Osteocyte (in vitro differentiated cells): Measurements from ENCODE around the gene CATSPER3. TPM values are rescaled to one million over a fixed set of nuclear protein-coding genes. Genes with fewer than 3 reads are reported as not detected.

Source experiments
- DNase-seq: peaks from one replicate; pipeline ENCODE4 v3.0.0; 2021; ENCODE audit warnings: mixed read lengths; ENCODE audit not compliant: unreplicated experiment; ENCODE audit errors: extremely low spot score
- H3K27ac Mint-ChIP-seq: one replicate; pipeline ENCODE4 v1.8.0; 2021; ENCODE audit warnings: mild to moderate bottlenecking, mixed read lengths; ENCODE audit not compliant: unreplicated experiment
- H3K27me3 Mint-ChIP-seq: one replicate; pipeline ENCODE4 v1.8.0; 2021; ENCODE audit warnings: mixed read lengths; ENCODE audit not compliant: unreplicated experiment
- H3K36me3 Mint-ChIP-seq: one replicate; pipeline ENCODE4 v1.8.0; 2021; ENCODE audit warnings: mixed read lengths; ENCODE audit not compliant: unreplicated experiment
- H3K4me1 Mint-ChIP-seq: one replicate; pipeline ENCODE4 v1.8.0; 2021; ENCODE audit warnings: mixed read lengths; ENCODE audit not compliant: unreplicated experiment
- H3K4me3 Mint-ChIP-seq: one replicate; pipeline ENCODE4 v1.8.0; 2021; ENCODE audit warnings: mild to moderate bottlenecking, moderate library complexity, mixed read lengths; ENCODE audit not compliant: unreplicated experiment
- H3K9me3 Mint-ChIP-seq: one replicate; pipeline ENCODE4 v1.8.0; 2021; ENCODE audit warnings: mixed read lengths; ENCODE audit not compliant: unreplicated experiment
- long read RNA-seq: library from polyadenylated mRNA; unstranded; transcript quantifications from one replicate; pipeline ENCODE4 v2.0.0, GENCODE V29; 2021
- total RNA-seq: library from RNA; stranded (reverse); gene quantifications from 2 replicates; pipeline ENCODE4 v1.2.1, GENCODE V29; 2021
- TF ChIP-seq, protein P1 (sequence below): fragments of 200-600 bp; sonication (generic); IDR thresholded peaks from 2 replicates; pipeline ENCODE4 v1.5.0; 2021; ENCODE audit warnings: antibody characterized with exemption, mild to moderate bottlenecking, moderate library complexity

Gene CATSPER3
- total RNA-seq = not detected in 2 replicates
- long read RNA-seq, partial matches to known transcripts = 0 of 3 reads
- long read RNA-seq, other reads (novel, unspliced or antisense) = 3 of 3 reads

- Mint-ChIP-seq H3K4me1 (no peaks in the 10 kb centered on the region), H3K27ac (no peak within 1 kb of the TSS)
These were observed at the start of gene CATSPER3 for GRCh38 chr5:134967607-134968006. CATSPER3 (plus strand) TSS chr5:134967907; CDS start chr5:134967992, 85 bp downstream.

DNA sequence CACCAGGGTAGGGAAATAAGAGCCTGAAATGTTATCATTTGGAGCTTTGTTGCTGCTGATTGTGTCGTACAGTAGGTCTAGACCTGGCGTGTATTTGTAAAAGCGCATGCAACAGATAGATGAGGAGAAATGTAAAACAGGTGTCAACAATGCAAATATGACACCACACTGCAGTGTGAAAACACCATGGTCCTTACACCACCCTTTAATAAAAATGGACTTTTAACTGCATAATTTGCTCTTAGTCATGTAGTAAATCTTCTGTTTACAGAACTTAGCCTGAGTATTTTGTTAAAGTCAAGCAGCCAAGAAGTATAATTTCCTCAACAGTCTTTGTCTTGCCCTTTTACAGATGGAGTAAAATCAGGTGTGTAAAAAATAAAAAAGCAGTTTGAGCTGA, 48.8 kb upstream of the CATSPER3 start:
- Mint-ChIP-seq H3K27ac (no peak overlapping the region), H3K4me1 (peaks cover 2% of the 10 kb centered on the region), H3K36me3 (peaks cover 25% of the 10 kb centered on the region), H3K27me3 (no peaks in the 10 kb centered on the region), H3K4me3 (no peak overlapping the region), H3K9me3 (no peaks in the 10 kb centered on the region)
- no peak for DNase-seq
- TF ChIP-seq, protein P1, sequence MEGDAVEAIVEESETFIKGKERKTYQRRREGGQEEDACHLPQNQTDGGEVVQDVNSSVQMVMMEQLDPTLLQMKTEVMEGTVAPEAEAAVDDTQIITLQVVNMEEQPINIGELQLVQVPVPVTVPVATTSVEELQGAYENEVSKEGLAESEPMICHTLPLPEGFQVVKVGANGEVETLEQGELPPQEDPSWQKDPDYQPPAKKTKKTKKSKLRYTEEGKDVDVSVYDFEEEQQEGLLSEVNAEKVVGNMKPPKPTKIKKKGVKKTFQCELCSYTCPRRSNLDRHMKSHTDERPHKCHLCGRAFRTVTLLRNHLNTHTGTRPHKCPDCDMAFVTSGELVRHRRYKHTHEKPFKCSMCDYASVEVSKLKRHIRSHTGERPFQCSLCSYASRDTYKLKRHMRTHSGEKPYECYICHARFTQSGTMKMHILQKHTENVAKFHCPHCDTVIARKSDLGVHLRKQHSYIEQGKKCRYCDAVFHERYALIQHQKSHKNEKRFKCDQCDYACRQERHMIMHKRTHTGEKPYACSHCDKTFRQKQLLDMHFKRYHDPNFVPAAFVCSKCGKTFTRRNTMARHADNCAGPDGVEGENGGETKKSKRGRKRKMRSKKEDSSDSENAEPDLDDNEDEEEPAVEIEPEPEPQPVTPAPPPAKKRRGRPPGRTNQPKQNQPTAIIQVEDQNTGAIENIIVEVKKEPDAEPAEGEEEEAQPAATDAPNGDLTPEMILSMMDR = no peak

More at GRCh38 chr5:134967607-134968006, at the start of gene CATSPER3:
- no peak for DNase-seq
- H3K27me3 Mint-ChIP-seq = no peaks in the 10 kb centered on the region
- H3K36me3 Mint-ChIP-seq = peaks cover 8% of the 10 kb centered on the region
- TF ChIP-seq, protein P1 = no peak
- no peaks in the 10 kb centered on the region for H3K9me3 Mint-ChIP-seq
- H3K4me3 Mint-ChIP-seq = no peak within 1 kb of the TSS

GRCh38 chr5:134920848-134921575, 46.7 kb upstream of the CATSPER3 start:
- DNase-seq = peak; percentile 81
- H3K36me3 Mint-ChIP-seq = peaks cover 25% of the 10 kb centered on the region
- H3K4me1 Mint-ChIP-seq = peaks cover 2% of the 10 kb centered on the region
- H3K27ac Mint-ChIP-seq = no peak overlapping the region
- H3K9me3 Mint-ChIP-seq = no peaks in the 10 kb centered on the region
- TF ChIP-seq, protein P1 = no peak
- H3K27me3 Mint-ChIP-seq = no peaks in the 10 kb centered on the region
- no peak overlapping the region for H3K4me3 Mint-ChIP-seq

- no peak overlapping the region for H3K4me3 Mint-ChIP-seq
- no peaks in the 10 kb centered on the region for H3K27me3 Mint-ChIP-seq
- no peaks in the 10 kb centered on the region for H3K9me3 Mint-ChIP-seq
- peaks cover 18% of the 10 kb centered on the region for H3K36me3 Mint-ChIP-seq
- H3K27ac Mint-ChIP-seq = no peak overlapping the region
- H3K4me1 Mint-ChIP-seq = no peaks in the 10 kb centered on the region
- DNase-seq = no peak
- TF ChIP-seq, protein P1 = no peak
These were observed 35.2 kb upstream of the CATSPER3 start for GRCh38 chr5:134932508-134932907.

- Mint-ChIP-seq H3K36me3 (peaks cover 16% of the 10 kb centered on the region), H3K27ac (no peak overlapping the region), H3K9me3 (no peaks in the 10 kb centered on the region), H3K4me1 (no peaks in the 10 kb centered on the region), H3K4me3 (no peak overlapping the region), H3K27me3 (no peaks in the 10 kb centered on the region)
- TF ChIP-seq, protein P1 = no peak
- DNase-seq = no peak
These were observed 33.5 kb upstream of the CATSPER3 start for GRCh38 chr5:134934202-134934601.
